HUES64 (cell line): ENCODE measurements around the gene VPS54.
"Not testable (repeated sequence)": the region's sequence is repeated elsewhere in the genome, so short reads cannot be mapped to it uniquely, and the experiment has no call there.

ENCODE experiments used
- H3K27ac ChIP-seq: 2 replicates; pipeline ENCODE4 v1.7.0; 2013; ENCODE audit warnings: low read depth, low read length, inconsistent platforms
- H3K27me3 ChIP-seq: 2 replicates; pipeline ENCODE4 v1.6.1; 2013; ENCODE audit warnings: mild to moderate bottlenecking, low read length; ENCODE audit not compliant: insufficient read depth
- H3K36me3 ChIP-seq: 2 replicates; pipeline ENCODE4 v1.6.1; 2013; ENCODE audit warnings: mild to moderate bottlenecking, low read length; ENCODE audit not compliant: insufficient read depth
- H3K4me1 ChIP-seq: 2 replicates; pipeline ENCODE4 v1.6.1; 2013; ENCODE audit warnings: mild to moderate bottlenecking, low read length, moderate library complexity; ENCODE audit not compliant: insufficient read depth
- H3K4me3 ChIP-seq: 2 replicates; pipeline ENCODE4 v1.5.1; 2013; ENCODE audit warnings: mild to moderate bottlenecking, low read length, moderate library complexity
- H3K9ac ChIP-seq: 2 replicates; pipeline ENCODE4 v1.6.1; 2013; ENCODE audit warnings: mild to moderate bottlenecking, low read depth, low read length
- H3K9me3 ChIP-seq: 2 replicates; pipeline ENCODE4 v1.6.1; 2013; ENCODE audit warnings: low read depth, low read length; ENCODE audit not compliant: insufficient read depth
- WGBS: fragments of 150-250, 120-280 bp; methylation state at CpG from one replicate; pipeline ENCODE4 v1.1.7; 2013; ENCODE audit warnings: missing lambda C conversion rate; 5-methylcytosine and 5-hydroxymethylcytosine counted together

The VPS54 gene

DNA sequence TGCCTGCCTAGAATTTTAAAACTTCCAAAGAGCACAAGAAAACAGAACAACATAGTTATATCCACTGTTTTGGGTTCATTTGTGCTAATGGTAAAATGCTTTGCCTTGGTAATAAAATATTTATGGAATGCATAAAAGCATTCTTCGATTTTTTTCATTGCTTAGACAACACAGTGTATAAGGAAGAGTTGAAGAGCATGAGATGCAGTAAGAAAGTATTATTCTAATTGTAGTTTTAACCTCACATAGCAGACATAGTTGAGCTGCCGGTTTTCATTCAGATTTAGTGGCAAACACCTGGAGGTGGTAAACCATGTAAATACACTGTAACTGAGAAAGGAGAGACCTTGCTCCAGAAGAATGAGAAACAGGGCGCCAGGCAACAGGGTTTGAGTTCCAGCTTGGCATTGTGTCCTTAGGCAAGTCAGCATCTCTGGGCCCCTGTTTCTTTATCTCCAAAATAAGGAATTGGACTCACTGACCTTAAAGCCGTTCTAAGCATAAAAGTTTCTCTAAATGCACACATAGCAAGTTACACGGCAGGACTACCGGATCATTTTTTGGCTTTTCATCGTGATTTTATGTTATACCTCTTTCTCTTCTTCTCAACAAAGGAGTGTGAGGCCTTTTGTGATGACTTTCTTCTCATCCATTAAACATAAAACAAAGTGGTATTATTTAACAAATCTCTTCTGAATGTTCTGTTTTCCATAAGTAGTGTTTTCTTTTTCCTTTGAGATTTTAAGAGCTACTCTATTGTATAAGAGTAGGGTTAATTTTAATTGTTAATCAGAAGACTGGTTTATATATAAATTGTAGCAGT, 169.6 kb downstream of the VPS54 start:
- no peaks in the 10 kb centered on the region for H3K9me3 ChIP-seq
- H3K27ac ChIP-seq: peak overlapping the region; percentile 98
- H3K36me3 ChIP-seq: peaks cover 10% of the 10 kb centered on the region; the same call in 1 of the 2 replicates
- WGBS: 6% methylated on average over 7 of the region's 7 CpGs
- H3K27me3 ChIP-seq: no peaks in the 10 kb centered on the region
- H3K9ac ChIP-seq: peak overlapping the region; percentile 68
- peaks cover 91% of the 10 kb centered on the region for H3K4me1 ChIP-seq
- peak overlapping the region; percentile 34 for H3K4me3 ChIP-seq

- H3K36me3 ChIP-seq, H3K27me3 ChIP-seq, H3K9me3 ChIP-seq: not testable (repeated sequence)
- whole genome bisulfite sequencing: 12% methylated on average over 4 of the region's 4 CpGs
- peak overlapping the region; percentile 95 for H3K9ac ChIP-seq
- peak overlapping the region; percentile 98 for H3K27ac ChIP-seq
- peaks cover 70% of the 10 kb centered on the region for H3K4me1 ChIP-seq
- H3K4me3 ChIP-seq: peak overlapping the region; percentile 94; the same call in 1 of the 2 replicates
Measured at GRCh38 chr2:63847571-63847970, 171.7 kb downstream of the VPS54 start.

- H3K4me3 ChIP-seq: peak overlapping the region; percentile 94
- peak overlapping the region; percentile 95 for H3K9ac ChIP-seq
- 47% methylated on average over 1 of the region's 1 CpG for WGBS
- H3K9me3 ChIP-seq: no peaks in the 10 kb centered on the region
- H3K27me3 ChIP-seq: no peaks in the 10 kb centered on the region
- H3K36me3 ChIP-seq: no peaks in the 10 kb centered on the region; the same call in 1 of the 2 replicates
- peak overlapping the region; percentile 93 for H3K27ac ChIP-seq
- H3K4me1 ChIP-seq: peaks cover 60% of the 10 kb centered on the region
Measured at GRCh38 chr2:63846487-63846886, 172.7 kb downstream of the VPS54 start.

- Histone ChIP-seq H3K9me3 (no peaks in the 10 kb centered on the region), H3K27ac (peak overlapping the region; percentile 93), H3K4me1 (peaks cover 53% of the 10 kb centered on the region), H3K27me3 (no peaks in the 10 kb centered on the region), H3K9ac (peak overlapping the region; percentile 95), H3K4me3 (peak overlapping the region; percentile 94), H3K36me3 (no peaks in the 10 kb centered on the region; the same call in 1 of the 2 replicates)
- 54% methylated on average over 3 of the region's 3 CpGs for WGBS
Measured at GRCh38 chr2:63845866-63846265, 173.4 kb downstream of the VPS54 start.

GRCh38 chr2:63844616-63845015, 174.6 kb downstream of the VPS54 start:
- H3K36me3 ChIP-seq: no peaks in the 10 kb centered on the region; the same call in 1 of the 2 replicates
- peak overlapping the region; percentile 95 for H3K9ac ChIP-seq
- peaks cover 47% of the 10 kb centered on the region for H3K4me1 ChIP-seq
- no peaks in the 10 kb centered on the region for H3K9me3 ChIP-seq
- WGBS: 22% methylated on average over 3 of the region's 3 CpGs
- H3K4me3 ChIP-seq: peak overlapping the region; percentile 94
- no peaks in the 10 kb centered on the region for H3K27me3 ChIP-seq
- peak overlapping the region; percentile 93; the same call in 1 of the 2 replicates for H3K27ac ChIP-seq

GRCh38 chr2:63843791-63844190, 175.4 kb downstream of the VPS54 start:
- Histone ChIP-seq H3K27me3 (no peaks in the 10 kb centered on the region), H3K4me3 (peak overlapping the region; percentile 94), H3K27ac (peak overlapping the region; percentile 93; the same call in 1 of the 2 replicates), H3K4me1 (peaks cover 41% of the 10 kb centered on the region), H3K9ac (peak overlapping the region; percentile 95), H3K36me3 (no peaks in the 10 kb centered on the region; the same call in 1 of the 2 replicates), H3K9me3 (no peaks in the 10 kb centered on the region)
- 20% methylated on average over 1 of the region's 2 CpGs for WGBS

DNA sequence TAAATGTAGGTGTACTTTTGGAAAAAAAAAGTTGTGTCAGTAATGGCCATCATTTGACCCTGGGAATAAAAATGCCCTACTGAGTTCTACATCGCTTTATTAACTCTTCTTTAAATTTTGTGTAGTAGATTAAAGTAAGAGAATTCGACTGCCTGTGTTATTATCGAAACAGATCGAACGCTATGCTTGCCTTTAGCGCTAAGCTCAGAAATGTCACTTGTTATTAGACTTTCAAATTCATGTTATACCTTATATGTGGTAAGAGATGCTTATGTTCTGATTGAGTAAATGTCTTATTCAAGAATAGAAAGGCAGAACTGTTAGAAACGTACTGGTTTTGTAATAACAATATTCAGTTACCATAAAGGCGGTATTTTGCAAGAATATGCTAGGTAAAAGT, 176.1 kb downstream of the VPS54 start:
- H3K9me3 ChIP-seq: no peaks in the 10 kb centered on the region
- peak overlapping the region; percentile 94 for H3K4me3 ChIP-seq
- H3K27ac ChIP-seq: no peak overlapping the region
- no peaks in the 10 kb centered on the region for H3K27me3 ChIP-seq
- WGBS: under 1% methylated on average over 6 of the region's 8 CpGs
- peak overlapping the region; percentile 95 for H3K9ac ChIP-seq
- H3K36me3 ChIP-seq: no peaks in the 10 kb centered on the region; the same call in 1 of the 2 replicates
- H3K4me1 ChIP-seq: peaks cover 37% of the 10 kb centered on the region

GRCh38 chr2:63842149-63843061, 176.8 kb downstream of the VPS54 start:
- WGBS: under 1% methylated on average over 24 of the region's 24 CpGs
- Histone ChIP-seq H3K27ac (peak overlapping the region; percentile 100), H3K4me3 (peak overlapping the region; percentile 94), H3K36me3 (no peaks in the 10 kb centered on the region; the same call in 1 of the 2 replicates), H3K27me3 (no peaks in the 10 kb centered on the region), H3K9me3 (no peaks in the 10 kb centered on the region), H3K9ac (peak overlapping the region; percentile 95), H3K4me1 (peaks cover 33% of the 10 kb centered on the region)
